ENCODE data around the gene CACNG3.
"Not testable (repeated sequence)": the region's sequence is repeated elsewhere in the genome, so short reads cannot be mapped to it uniquely, and the experiment has no call there.

Gene CACNG3

GRCh38 chr16:24275413-24275812 lies 19.3 kb downstream of the CACNG3 start:
- in situ Hi-C loops (cut with MboI; ENCODE audit: low sequenced_read_pairs): no loop called here

- in situ Hi-C loops (cut with MboI; ENCODE audit: low sequenced_read_pairs): no loop called here
Observed at GRCh38 chr16:24279982-24280515, 23.9 kb downstream of the CACNG3 start.

GRCh38 chr16:24281466-24281865 lies 25.3 kb downstream of the CACNG3 start:
- in situ Hi-C loops (cut with MboI; ENCODE audit: low sequenced_read_pairs): no loop called here

GRCh38 chr16:24282141-24282540 lies 26.0 kb downstream of the CACNG3 start:
- in situ Hi-C loops (cut with MboI; ENCODE audit: low sequenced_read_pairs): no loop called here

- in situ Hi-C loops (cut with MboI; ENCODE audit: low sequenced_read_pairs): no loop called here
Observed at GRCh38 chr16:24286741-24287405, 30.7 kb downstream of the CACNG3 start.

GRCh38 chr16:24288516-24288915 lies 32.4 kb downstream of the CACNG3 start:
- in situ Hi-C loops (cut with MboI; ENCODE audit: low sequenced_read_pairs): no loop called here

- in situ Hi-C loops (cut with MboI; ENCODE audit: low sequenced_read_pairs): no loop called here
Observed at GRCh38 chr16:24289166-24289700, 33.1 kb downstream of the CACNG3 start.

GRCh38 chr16:24291932-24292331 lies 35.8 kb downstream of the CACNG3 start:
- in situ Hi-C loops (cut with MboI; ENCODE audit: low sequenced_read_pairs): no loop called here

GRCh38 chr16:24294131-24294530 lies 38.0 kb downstream of the CACNG3 start:
- in situ Hi-C loops (cut with MboI; ENCODE audit: low sequenced_read_pairs): no loop called here

- in situ Hi-C loops (cut with MboI; ENCODE audit: low sequenced_read_pairs): no loop called here
Observed at GRCh38 chr16:24297375-24297774, 41.2 kb downstream of the CACNG3 start.

- in situ Hi-C loops (cut with MboI; ENCODE audit: low sequenced_read_pairs): no loop called here
Observed at GRCh38 chr16:24298548-24299167, 42.5 kb downstream of the CACNG3 start.

- in situ Hi-C loops (cut with MboI; ENCODE audit: low sequenced_read_pairs): not testable (repeated sequence)
Observed at GRCh38 chr16:24300750-24301149, 44.6 kb downstream of the CACNG3 start.

GRCh38 chr16:24302636-24303035 lies 46.5 kb downstream of the CACNG3 start:
- in situ Hi-C loops (cut with MboI; ENCODE audit: low sequenced_read_pairs): no loop called here

GRCh38 chr16:24308200-24308599 lies 52.1 kb downstream of the CACNG3 start:
- in situ Hi-C loops (cut with MboI; ENCODE audit: low sequenced_read_pairs): no loop called here

GRCh38 chr16:24309258-24310142 lies 53.4 kb downstream of the CACNG3 start:
- in situ Hi-C loops (cut with MboI; ENCODE audit: low sequenced_read_pairs): no loop called here

- in situ Hi-C loops (cut with MboI; ENCODE audit: low sequenced_read_pairs): no loop called here
Observed at GRCh38 chr16:24315343-24315742, 59.2 kb downstream of the CACNG3 start.

- in situ Hi-C loops (cut with MboI; ENCODE audit: low sequenced_read_pairs): no loop called here
Observed at GRCh38 chr16:24318680-24319079, 62.5 kb downstream of the CACNG3 start.

GRCh38 chr16:24319126-24319814 lies 63.1 kb downstream of the CACNG3 start:
- in situ Hi-C loops (cut with MboI; ENCODE audit: low sequenced_read_pairs): no loop called here

GRCh38 chr16:24322106-24322505 lies 66.0 kb downstream of the CACNG3 start:
- in situ Hi-C loops (cut with MboI; ENCODE audit: low sequenced_read_pairs): no loop called here

- in situ Hi-C loops (cut with MboI; ENCODE audit: low sequenced_read_pairs): no loop called here
Observed at GRCh38 chr16:24324421-24324820, 68.3 kb downstream of the CACNG3 start.

Data from HL-60/S4 treated with phorbol 12-myristate 13-acetate at 8.2 ng/mL for 4 days and 3 days (cell line).